T1000 (cell line): ENCODE data around the gene EPM2AIP1.
"Not testable (repeated sequence)": the region's sequence is repeated elsewhere in the genome, so short reads cannot be mapped to it uniquely, and the experiment has no call there.

ENCODE experiments used
- DNase-seq: peaks from one replicate; lab custom pipeline; 2025; ENCODE audit warnings: mixed read lengths; lab: John Stamatoyannopoulos, UW

EPM2AIP1 gene

DNA sequence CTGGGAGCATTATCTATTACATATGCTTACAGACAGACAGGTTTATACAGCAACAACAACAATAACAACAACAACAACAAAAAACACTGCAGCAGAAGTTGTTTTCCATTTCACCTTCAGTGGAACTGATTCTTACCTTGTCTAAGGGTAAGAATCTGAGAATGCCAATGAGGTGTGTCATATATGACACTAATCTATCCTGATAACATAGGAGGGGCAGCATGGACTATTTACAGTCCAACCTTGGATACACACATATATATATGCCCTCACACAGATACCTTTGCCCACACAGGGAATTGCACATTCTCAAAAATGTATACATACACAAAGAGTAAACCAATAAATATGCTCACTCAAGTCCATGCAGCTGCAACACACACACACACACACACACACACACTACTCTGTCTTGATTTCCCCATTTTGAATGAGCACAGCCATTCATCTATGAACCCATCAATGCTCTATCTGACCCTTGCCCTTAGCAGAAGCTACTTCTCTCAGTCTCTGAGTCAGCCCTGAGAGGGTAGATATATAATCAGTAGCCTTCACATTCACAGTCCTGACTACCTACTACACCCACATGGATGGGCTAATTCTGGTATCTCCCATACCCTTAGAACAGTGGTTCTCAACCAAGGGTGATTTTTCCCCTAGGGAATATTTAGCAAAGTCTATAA lies 38.3 kb downstream of the EPM2AIP1 start:
- no peak for DNase-seq

GRCh38 chr3:36947814-36948213 lies 45.1 kb downstream of the EPM2AIP1 start:
- DNase-seq, result not testable (repeated sequence)

GRCh38 chr3:36945333-36945980 lies 47.5 kb downstream of the EPM2AIP1 start:
- DNase-seq, result no peak

DNA sequence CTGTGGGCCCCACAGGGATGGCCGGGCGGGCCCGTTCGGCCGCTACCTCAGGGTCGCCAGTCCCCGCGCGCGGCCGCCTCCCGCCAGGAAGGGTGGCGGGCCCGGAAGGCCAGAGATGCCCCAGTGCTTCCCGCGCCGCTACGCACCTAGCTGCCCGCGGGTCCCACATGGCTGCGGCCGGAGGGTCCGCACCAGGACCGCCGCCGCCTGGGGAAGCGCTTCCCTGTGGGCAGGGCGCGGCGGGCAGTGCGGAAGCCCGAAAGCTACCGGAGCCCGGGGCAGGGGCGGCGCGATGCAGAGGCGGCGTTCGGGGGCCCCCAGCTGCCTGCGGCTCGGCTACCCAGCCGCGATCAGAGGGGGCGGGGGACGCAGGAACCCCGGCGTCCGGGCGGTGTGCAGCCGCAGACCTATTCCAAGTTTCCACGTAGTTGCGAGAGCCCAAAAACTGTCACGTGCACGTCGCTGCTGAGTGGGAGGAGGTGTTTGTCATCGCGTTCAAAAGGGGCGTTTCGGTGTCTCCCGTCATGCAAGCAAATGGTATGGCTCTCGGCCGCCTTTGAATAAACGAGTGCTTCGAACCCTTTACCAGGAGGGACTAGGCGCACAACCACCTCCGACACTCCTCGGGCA lies 48.2 kb downstream of the EPM2AIP1 start, which contains the start of gene TRANK1:
TRANK1 (minus strand) TSS at position 414 of the 630 bp plus-strand sequence; CDS start at position 169, 245 bp downstream.
- DNase-seq, result no peak

DNA sequence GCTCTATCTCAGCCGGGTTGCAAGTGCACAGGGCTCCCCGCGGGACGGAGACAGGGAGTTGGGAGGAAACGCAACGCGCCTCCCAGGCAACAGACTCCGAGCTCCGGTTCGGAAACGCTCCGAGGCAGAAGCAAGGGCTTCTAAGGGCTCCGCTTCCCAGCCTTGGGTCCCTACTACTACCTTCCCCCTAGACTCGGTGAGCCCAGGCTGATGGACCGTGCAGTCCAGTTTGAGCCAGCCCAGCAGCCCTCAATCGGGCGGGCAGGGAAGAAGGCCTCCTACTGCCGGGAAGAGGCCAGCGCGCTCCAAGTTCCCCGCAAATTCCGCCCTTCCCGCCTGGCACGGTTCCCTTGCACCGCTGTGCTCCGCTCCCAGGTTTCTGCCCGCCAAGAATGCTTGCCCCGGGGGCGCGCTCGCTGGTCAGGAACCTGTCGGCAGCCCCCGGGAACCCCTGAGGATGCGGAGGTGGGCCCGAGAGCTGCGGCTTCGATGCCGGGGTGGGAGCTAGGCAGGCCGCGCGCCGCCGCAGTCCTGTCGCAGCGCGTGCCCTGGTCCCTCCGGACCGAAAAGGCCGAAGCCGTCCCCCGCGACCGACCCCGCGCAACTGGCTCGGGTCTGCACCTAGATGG lies 48.8 kb downstream of the EPM2AIP1 start:
- DNase-seq, result peak; percentile 23

GRCh38 chr3:36943601-36944000 lies 49.3 kb downstream of the EPM2AIP1 start:
- DNase-seq, result no peak

- no peak for DNase-seq
Measured at GRCh38 chr3:36942638-36943248, 50.2 kb downstream of the EPM2AIP1 start.

- DNase-seq, result no peak
Measured at GRCh38 chr3:36941658-36942057, 51.3 kb downstream of the EPM2AIP1 start.

DNA sequence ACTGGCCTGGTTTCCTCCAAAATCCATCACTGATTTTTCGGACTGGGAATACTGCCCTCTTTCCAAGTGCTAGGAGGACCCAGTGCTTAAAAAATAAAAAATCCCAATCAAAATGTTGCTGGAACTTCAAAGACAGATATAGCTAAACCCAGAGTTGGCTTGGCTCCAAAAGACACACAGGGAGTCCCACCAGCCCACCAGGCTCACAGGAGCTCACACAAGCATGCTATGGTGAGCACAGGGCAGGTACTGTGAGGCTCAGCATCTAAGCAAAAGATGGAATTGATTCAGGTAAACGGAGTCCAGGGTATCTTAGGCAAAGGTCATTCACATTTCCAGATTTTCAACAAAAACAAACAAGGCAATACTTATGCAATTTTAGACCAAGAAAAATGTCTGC lies 51.8 kb downstream of the EPM2AIP1 start:
- no peak for DNase-seq

- no peak for DNase-seq
Measured at GRCh38 chr3:36937492-36937891, 55.4 kb downstream of the EPM2AIP1 start.
